HepG2 (cell line): ENCODE results near the gene IGSF8. TPM values are rescaled to one million over a fixed set of nuclear protein-coding genes. Genes with fewer than 3 reads are reported as not detected.

Experiments used
- ATAC-seq: fragments of 200-7000 bp; cut with Tn5 transposase; 3 replicates; pipeline ENCODE4 v1.9.1; 2020; ENCODE audit warnings: mild to moderate bottlenecking, moderate library complexity
- BruUV-seq: library from RNA; stranded (reverse); fragments of 400-500 nt; replicated peaks from 2 replicates; lab custom pipeline; 2021; lab: Mats Ljungman, UMichigan
- CTCF ChIA-PET: fragments of 300-600 bp; formaldehyde crosslinking; extraction: SDS; loops from one replicate; lab custom pipeline; 2021; ENCODE audit warnings: low total read pairs, inconsistent platforms, low intra/inter-chr PET ratio; lab: Yijun Ruan, JAX
- POLR2A ChIA-PET: fragments of 350-600 bp; sonication (Branson Sonifier 250); formaldehyde crosslinking; loops from one replicate; lab custom pipeline; 2020; ENCODE audit warnings: antibody characterized with exemption, inconsistent platforms; lab: Yijun Ruan, JAX
- DNase-seq: peaks from one replicate; pipeline ENCODE4 v3.0.0-alpha.2; 2015; ENCODE audit warnings: low spot score
- FAIRE-seq: peaks from 3 replicates; lab custom pipeline; 2011; peaks lifted over from hg19 to GRCh38; lab: Jason Lieb, UNC
- H2AFZ ChIP-seq: one replicate; pipeline ENCODE4 v1.6.1; 2011; ENCODE audit warnings: low read length, inconsistent platforms
- H3K27ac ChIP-seq: fragments of 300-600 bp; 3 replicates; pipeline ENCODE4 v1.8.0; 2011; ENCODE audit warnings: mixed run types, mild to moderate bottlenecking, mixed read lengths, low read length, inconsistent platforms; ENCODE audit not compliant: insufficient read depth; ENCODE audit errors: extremely low read length
- H3K27me3 ChIP-seq, 2 experiments: fragments of 200-600 bp in 1 of 2; 2 replicates in 1 of 2; 3 replicates in 1 of 2; pipeline versions ENCODE4 v1.6.0 to v1.8.0; 2011; ENCODE audit warnings: low read length in 2 of 2, mild to moderate bottlenecking in 2 of 2, moderate library complexity in 2 of 2, inconsistent platforms in 1 of 2; ENCODE audit not compliant: insufficient read depth in 2 of 2, control insufficient read depth in 1 of 2
- H3K36me3 ChIP-seq, 2 experiments: fragments of 200-600 bp in 1 of 2; replicated peaks in 1 of 2; 2 replicates in 1 of 2; 3 replicates in 1 of 2; pipeline versions ENCODE4 v1.5.1 to v1.8.0; 2011; ENCODE audit warnings: low read length in 2 of 2, inconsistent platforms in 1 of 2; ENCODE audit not compliant: insufficient read depth in 2 of 2, control insufficient read depth in 1 of 2
- H3K4me1 ChIP-seq: 2 replicates; pipeline ENCODE4 v1.5.1; 2012; ENCODE audit warnings: low read length, inconsistent platforms; ENCODE audit not compliant: insufficient read depth
- H3K4me2 ChIP-seq: 2 replicates; pipeline ENCODE4 v1.6.0; 2011; ENCODE audit warnings: low read depth, low read length, inconsistent platforms
- H3K4me3 ChIP-seq, 3 experiments: fragments of 200-600 bp in 1 of 3; sonication (generic), shearing (Covaris generic) in 1 of 3; replicated peaks in 1 of 3; 2 replicates each; pipeline ENCODE4 v1.5.1; 2011 to 2016; ENCODE audit warnings: low read length in 3 of 3, inconsistent platforms in 2 of 3, low read depth in 2 of 3, mild to moderate bottlenecking in 2 of 3, control low read depth in 1 of 3, mixed read lengths in 1 of 3; ENCODE audit not compliant: insufficient read depth in 1 of 3
- H3K79me2 ChIP-seq: one replicate; pipeline ENCODE4 v1.6.1; 2011; ENCODE audit warnings: low read length, inconsistent platforms; ENCODE audit not compliant: insufficient read depth
- H3K9ac ChIP-seq: 2 replicates; pipeline ENCODE4 v1.6.0; 2011; ENCODE audit warnings: mild to moderate bottlenecking, low read depth, low read length, inconsistent platforms; ENCODE audit not compliant: insufficient read depth
- H3K9me3 ChIP-seq: 2 replicates; pipeline ENCODE4 v1.5.1; 2012; ENCODE audit warnings: mild to moderate bottlenecking, low read length
- H4K20me1 ChIP-seq: 2 replicates; pipeline ENCODE4 v1.6.0; 2011; ENCODE audit warnings: inconsistent platforms, mild to moderate bottlenecking, low read length, moderate library complexity; ENCODE audit not compliant: insufficient read depth
- GLI4 ChIP-seq: sonication (generic); formaldehyde crosslinking; IDR thresholded peaks from 2 replicates; pipeline ENCODE4 v1.5.1; 2020; ENCODE audit warnings: missing genetic modification reagents, mild to moderate bottlenecking, moderate library complexity, borderline replicate concordance
- ZNF20 ChIP-seq: sonication (generic); formaldehyde crosslinking; IDR thresholded peaks from 2 replicates; pipeline ENCODE4 v1.4.0; 2020; ENCODE audit warnings: mild to moderate bottlenecking, moderate library complexity, missing genetic modification reagents
- ZNF777 ChIP-seq: sonication (generic); formaldehyde crosslinking; IDR thresholded peaks from 2 replicates; pipeline ENCODE4 v1.4.0; 2020; ENCODE audit warnings: missing genetic modification reagents
- ZNF781 ChIP-seq: sonication (generic); formaldehyde crosslinking; IDR thresholded peaks from 2 replicates; pipeline ENCODE4 v1.5.1; 2020; ENCODE audit warnings: borderline replicate concordance, mild to moderate bottlenecking, missing genetic modification reagents; ENCODE audit errors: not compliant biosample characterization
- WGBS: methylation state at CpG from one replicate; pipeline ENCODE4 v1.1.6; 2017; ENCODE audit warnings: low lambda C conversion rate; 5-methylcytosine and 5-hydroxymethylcytosine counted together
- in situ Hi-C: cut with HindIII; loops from 2 replicates; pipeline ENCODE4 v1.10.0; 2017; ENCODE audit warnings: low pct_unique_long_range_greater_than_20kb; ENCODE audit not compliant: extremely low pct_ligation_motif_present
- intact Hi-C: fragments of 100-400 bp; cut with micrococcal nuclease; formaldehyde crosslinking; loops from one replicate; pipeline ENCODE4 v1.10.0; 2022; ENCODE audit not compliant: unreplicated experiment
- polyA plus RNA-seq, 8 experiments: library from polyadenylated mRNA; depleted of rRNA in 3 of 8; stranded (reverse) in 7 of 8; unstranded in 1 of 8; fragments of >200 nt; fragmentation: Illumina TruSeq in 4 of 8; extraction: Trizol in 4 of 8; gene quantifications; 2 replicates each; pipeline versions ENCODE4 v1.2.1 to v1.2.3, GENCODE V29; 2011 to 2016; ENCODE audit warnings: low read depth in 4 of 8, missing spikeins in 1 of 8, mixed read lengths in 1 of 8; ENCODE audit not compliant: insufficient read depth in 1 of 8
- total RNA-seq, 5 experiments: library from RNA; depleted of rRNA; stranded (reverse); fragments of >200 nt; fragmentation: Illumina TruSeq; extraction: Trizol; gene quantifications; 2 replicates each; pipeline ENCODE4 v1.2.3, GENCODE V29; 2016; ENCODE audit warnings: low read depth in 1 of 5
- TF ChIP-seq, protein P1 (sequence below): sonication (generic); IDR thresholded peaks from 2 replicates; pipeline ENCODE4 v1.6.1; 2016; ENCODE audit warnings: low read depth, borderline replicate concordance
- TF ChIP-seq, protein P2 (sequence below): IDR thresholded peaks from 2 replicates; pipeline ENCODE4 v1.6.1; 2016; ENCODE audit warnings: low read depth, control low read depth
- TF ChIP-seq, protein P3 (sequence below): sonication (generic); formaldehyde crosslinking; IDR thresholded peaks from 2 replicates; pipeline ENCODE4 v1.8.0; 2022; ENCODE audit warnings: missing genetic modification reagents, mild to moderate bottlenecking, borderline replicate concordance

IGSF8 gene
- total and polyA plus RNA-seq, 2 of the 13 experiments (the other 11 are each of a cell fraction or from before 2014, with no cell fraction given) = 24.0 to 41.0 TPM

DNA sequence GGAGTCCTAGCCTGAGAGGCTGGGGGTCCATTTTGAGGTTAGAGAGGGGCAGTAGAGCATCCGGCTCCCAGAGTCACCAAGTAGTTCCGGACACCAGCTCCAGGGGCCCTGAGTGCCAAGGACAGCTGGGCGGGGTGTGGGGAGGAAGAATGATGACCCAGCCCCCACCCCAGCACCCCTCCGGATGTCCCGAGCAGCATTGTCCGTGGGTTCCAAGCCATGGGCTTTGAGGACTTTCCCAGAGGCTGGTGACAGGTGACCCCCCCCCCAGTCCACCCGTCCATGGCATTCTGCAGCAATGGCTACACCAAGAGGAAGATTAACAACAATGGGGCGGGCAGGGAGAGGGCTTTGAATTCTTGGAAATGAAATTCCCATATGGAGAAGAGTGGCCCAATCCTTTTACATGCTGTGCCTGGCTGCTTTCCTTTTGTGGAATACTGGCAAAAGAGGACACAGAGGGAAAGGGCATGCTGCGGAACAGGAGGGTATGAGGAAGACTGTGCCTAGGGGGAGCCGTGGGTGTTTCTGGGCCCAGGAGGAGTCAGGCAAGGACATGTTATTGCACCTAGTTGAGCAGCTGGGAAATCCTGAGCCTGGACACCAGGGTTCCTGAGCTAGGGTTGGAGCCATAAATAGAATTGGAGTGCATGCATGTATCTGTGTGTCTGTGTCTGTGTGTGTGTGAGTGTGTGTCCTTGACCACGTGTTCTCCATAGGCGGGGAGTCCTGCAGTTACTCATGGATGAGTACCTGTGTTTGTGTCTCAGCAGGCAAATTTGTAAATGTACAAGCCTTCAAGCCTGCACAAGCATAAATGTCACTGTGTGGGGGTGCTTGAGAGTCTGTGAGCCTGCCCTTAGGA, 18.1 kb upstream of the IGSF8 start:
- POLR2A ChIA-PET = no interaction called here
- no peaks in the 10 kb centered on the region; a peak in 2 of 5 replicates for H3K27me3 ChIP-seq
- no peak overlapping the region for H3K4me3 ChIP-seq
- CTCF ChIA-PET = no interaction called here
- in situ Hi-C loops = no loop called here
- H3K9me3 ChIP-seq = no peaks in the 10 kb centered on the region
- H3K4me2 ChIP-seq = no peak overlapping the region; the same call in 1 of the 2 replicates
- FAIRE-seq = no peak
- no peak for ATAC-seq
- H3K79me2 ChIP-seq = no peaks in the 10 kb centered on the region
- no peaks in the 10 kb centered on the region for H4K20me1 ChIP-seq
- no peak overlapping the region for H3K27ac ChIP-seq
- TF ChIP-seq ZNF781 (CRISPR knock-in tag) (no peak), ZNF20 (CRISPR knock-in tag) (no peak), GLI4 (CRISPR knock-in tag) (no peak), ZNF777 (no peak)
- TF ChIP-seq, protein P1, sequence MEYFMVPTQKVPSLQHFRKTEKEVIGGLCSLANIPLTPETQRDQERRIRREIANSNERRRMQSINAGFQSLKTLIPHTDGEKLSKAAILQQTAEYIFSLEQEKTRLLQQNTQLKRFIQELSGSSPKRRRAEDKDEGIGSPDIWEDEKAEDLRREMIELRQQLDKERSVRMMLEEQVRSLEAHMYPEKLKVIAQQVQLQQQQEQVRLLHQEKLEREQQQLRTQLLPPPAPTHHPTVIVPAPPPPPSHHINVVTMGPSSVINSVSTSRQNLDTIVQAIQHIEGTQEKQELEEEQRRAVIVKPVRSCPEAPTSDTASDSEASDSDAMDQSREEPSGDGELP = no peak
- TF ChIP-seq, protein P2, sequence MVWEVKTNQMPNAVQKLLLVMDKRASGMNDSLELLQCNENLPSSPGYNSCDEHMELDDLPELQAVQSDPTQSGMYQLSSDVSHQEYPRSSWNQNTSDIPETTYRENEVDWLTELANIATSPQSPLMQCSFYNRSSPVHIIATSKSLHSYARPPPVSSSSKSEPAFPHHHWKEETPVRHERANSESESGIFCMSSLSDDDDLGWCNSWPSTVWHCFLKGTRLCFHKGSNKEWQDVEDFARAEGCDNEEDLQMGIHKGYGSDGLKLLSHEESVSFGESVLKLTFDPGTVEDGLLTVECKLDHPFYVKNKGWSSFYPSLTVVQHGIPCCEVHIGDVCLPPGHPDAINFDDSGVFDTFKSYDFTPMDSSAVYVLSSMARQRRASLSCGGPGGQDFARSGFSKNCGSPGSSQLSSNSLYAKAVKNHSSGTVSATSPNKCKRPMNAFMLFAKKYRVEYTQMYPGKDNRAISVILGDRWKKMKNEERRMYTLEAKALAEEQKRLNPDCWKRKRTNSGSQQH = no peak
- TF ChIP-seq, protein P3, sequence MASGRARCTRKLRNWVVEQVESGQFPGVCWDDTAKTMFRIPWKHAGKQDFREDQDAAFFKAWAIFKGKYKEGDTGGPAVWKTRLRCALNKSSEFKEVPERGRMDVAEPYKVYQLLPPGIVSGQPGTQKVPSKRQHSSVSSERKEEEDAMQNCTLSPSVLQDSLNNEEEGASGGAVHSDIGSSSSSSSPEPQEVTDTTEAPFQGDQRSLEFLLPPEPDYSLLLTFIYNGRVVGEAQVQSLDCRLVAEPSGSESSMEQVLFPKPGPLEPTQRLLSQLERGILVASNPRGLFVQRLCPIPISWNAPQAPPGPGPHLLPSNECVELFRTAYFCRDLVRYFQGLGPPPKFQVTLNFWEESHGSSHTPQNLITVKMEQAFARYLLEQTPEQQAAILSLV (CRISPR knock-in tag) = no peak
- TF ChIP-seq, all 625 proteins: peak for 0
- WGBS = 41% methylated on average over 10 of the region's 12 CpGs
- no peak for DNase-seq
- BruUV-seq = no TSS peak
- no peak overlapping the region for H2AFZ ChIP-seq
- no peaks in the 10 kb centered on the region for H3K36me3 ChIP-seq
- peaks cover 68% of the 10 kb centered on the region for H3K4me1 ChIP-seq
- no peak overlapping the region for H3K9ac ChIP-seq
- intact Hi-C loops = no loop called here
